Measurements from ENCODE around the gene COQ4.
"Not testable (repeated sequence)": the region's sequence is repeated elsewhere in the genome, so short reads cannot be mapped to it uniquely, and the experiment has no call there.

The COQ4 gene

GRCh38 chr9:128322404-128323211 is at the start of gene COQ4, which contains the start of gene TRUB2:
Gene COQ4 (plus strand): TSS chr9:128322839. CDS start chr9:128322859, 20 bp downstream.
Gene TRUB2 (minus strand): TSS chr9:128322447. CDS start chr9:128322408, 39 bp downstream.
- peak; percentile 95 for DNase-seq (ENCODE audit: low read depth)

- no peak for DNase-seq (ENCODE audit: low read depth)
Observed at GRCh38 chr9:128274245-128274644, 48.4 kb upstream of the COQ4 start.

- no peak for DNase-seq (ENCODE audit: low read depth)
Observed at GRCh38 chr9:128275198-128276007, 47.2 kb upstream of the COQ4 start, which contains the start of gene GOLGA2. Gene GOLGA2 (minus strand): TSS chr9:128276007. CDS start chr9:128275976, 31 bp downstream.

- peak; percentile 100 for DNase-seq (ENCODE audit: low read depth)
Observed at GRCh38 chr9:128276008-128276573, 46.5 kb upstream of the COQ4 start, which contains the start of gene SWI5. Gene SWI5 (plus strand): TSS chr9:128276276.

GRCh38 chr9:128276574-128277270 is 45.9 kb upstream of the COQ4 start:
- DNase-seq (ENCODE audit: low read depth) = no peak

GRCh38 chr9:128279088-128280073 is 43.3 kb upstream of the COQ4 start:
- not testable (repeated sequence) for DNase-seq (ENCODE audit: low read depth)

- DNase-seq (ENCODE audit: low read depth) = no peak
Observed at GRCh38 chr9:128280084-128280622, 42.5 kb upstream of the COQ4 start.

- DNase-seq (ENCODE audit: low read depth) = no peak
Observed at GRCh38 chr9:128282500-128282899, 40.1 kb upstream of the COQ4 start.

GRCh38 chr9:128285033-128285784 is 37.4 kb upstream of the COQ4 start:
- DNase-seq (ENCODE audit: low read depth) = no peak

GRCh38 chr9:128286440-128286839 is 36.2 kb upstream of the COQ4 start:
- no peak for DNase-seq (ENCODE audit: low read depth)

- DNase-seq (ENCODE audit: low read depth) = no peak
Observed at GRCh38 chr9:128288273-128289004, 34.2 kb upstream of the COQ4 start.

- DNase-seq (ENCODE audit: low read depth) = no peak
Observed at GRCh38 chr9:128292009-128292408, 30.6 kb upstream of the COQ4 start.

- no peak for DNase-seq (ENCODE audit: low read depth)
Observed at GRCh38 chr9:128293091-128293490, 29.5 kb upstream of the COQ4 start.

GRCh38 chr9:128294142-128294541 is 28.5 kb upstream of the COQ4 start:
- no peak for DNase-seq (ENCODE audit: low read depth)

GRCh38 chr9:128296340-128297220 is 26.1 kb upstream of the COQ4 start:
- no peak for DNase-seq (ENCODE audit: low read depth)

GRCh38 chr9:128297221-128297773 is 25.3 kb upstream of the COQ4 start:
- DNase-seq (ENCODE audit: low read depth) = no peak
